HepG2 (cell line): ENCODE data around the gene BCAR3. TPM values are rescaled to one million over a fixed set of nuclear protein-coding genes. Genes with fewer than 3 reads are reported as not detected.
A peak's percentile ranks its signal among the peaks of the same experiment; 100 is the strongest.

Source experiments
- HNRNPLL ChIP-seq: fragments of 200-400 bp; formaldehyde crosslinking; IDR thresholded peaks from 2 replicates; pipeline ENCODE4 v1.6.1; 2017; ENCODE audit warnings: mild to moderate bottlenecking, low read depth, low read length; ENCODE audit not compliant: poor library complexity, severe bottlenecking
- MATR3 ChIP-seq: sonication (generic); formaldehyde crosslinking; IDR thresholded peaks from 2 replicates; pipeline ENCODE4 v1.4.0; 2020; ENCODE audit warnings: missing genetic modification reagents
- PAWR ChIP-seq: sonication (generic); formaldehyde crosslinking; IDR thresholded peaks from 2 replicates; pipeline ENCODE4 v1.4.0; 2020; ENCODE audit warnings: missing genetic modification reagents, mild to moderate bottlenecking, borderline replicate concordance
- SP1 ChIP-seq, 2 experiments: fragments of 450-650 bp in 1 of 2; sonication (generic) in 1 of 2; formaldehyde crosslinking in 1 of 2; IDR thresholded peaks; 2 replicates each; pipeline versions ENCODE4 v1.4.0 to v1.6.1; 2016 to 2020; ENCODE audit warnings: missing genetic modification reagents in 1 of 2
- THYN1 ChIP-seq: sonication (generic); formaldehyde crosslinking; IDR thresholded peaks from 2 replicates; pipeline ENCODE4 v1.8.1; 2023; ENCODE audit warnings: low read depth, mild to moderate bottlenecking, moderate library complexity, missing genetic modification reagents, borderline replicate concordance
- ZBTB4 ChIP-seq: sonication (generic); formaldehyde crosslinking; IDR thresholded peaks from 2 replicates; pipeline ENCODE4 v1.4.0; 2020; ENCODE audit warnings: missing genetic modification reagents, mild to moderate bottlenecking, borderline replicate concordance
- ZFP82 ChIP-seq: sonication (generic); formaldehyde crosslinking; IDR thresholded peaks from 2 replicates; pipeline ENCODE4 v1.5.1; 2020; ENCODE audit warnings: mild to moderate bottlenecking, missing genetic modification reagents, borderline replicate concordance
- ZNF496 ChIP-seq: sonication (generic); formaldehyde crosslinking; IDR thresholded peaks from 2 replicates; pipeline ENCODE4 v1.8.1; 2023; ENCODE audit warnings: mild to moderate bottlenecking, moderate library complexity, missing genetic modification reagents; ENCODE audit not compliant: insufficient replicate concordance
- ZNF691 ChIP-seq: sonication (generic); formaldehyde crosslinking; IDR thresholded peaks from 2 replicates; pipeline ENCODE4 v1.4.0; 2020; ENCODE audit warnings: missing genetic modification reagents, low read depth, mild to moderate bottlenecking, borderline replicate concordance
- ZNF747 ChIP-seq: sonication (generic); formaldehyde crosslinking; IDR thresholded peaks from 2 replicates; pipeline ENCODE4 v1.8.1; 2023; ENCODE audit warnings: missing genetic modification reagents, mild to moderate bottlenecking, borderline replicate concordance
- ZNF772 ChIP-seq: sonication (generic); formaldehyde crosslinking; IDR thresholded peaks from 2 replicates; pipeline ENCODE4 v1.5.0; 2020; ENCODE audit warnings: mild to moderate bottlenecking, missing genetic modification reagents
- ZSCAN12 ChIP-seq: sonication (generic); formaldehyde crosslinking; IDR thresholded peaks from 2 replicates; pipeline ENCODE4 v1.9.0; 2021; ENCODE audit warnings: mild to moderate bottlenecking, missing genetic modification reagents
- polyA plus RNA-seq, 8 experiments: library from polyadenylated mRNA; depleted of rRNA in 3 of 8; stranded (reverse) in 7 of 8; unstranded in 1 of 8; fragments of >200 nt; fragmentation: Illumina TruSeq in 4 of 8; extraction: Trizol in 4 of 8; gene quantifications; 2 replicates each; pipeline versions ENCODE4 v1.2.1 to v1.2.3, GENCODE V29; 2011 to 2016; ENCODE audit warnings: low read depth in 4 of 8, missing spikeins in 1 of 8, mixed read lengths in 1 of 8; ENCODE audit not compliant: insufficient read depth in 1 of 8
- total RNA-seq, 5 experiments: library from RNA; depleted of rRNA; stranded (reverse); fragments of >200 nt; fragmentation: Illumina TruSeq; extraction: Trizol; gene quantifications; 2 replicates each; pipeline ENCODE4 v1.2.3, GENCODE V29; 2016; ENCODE audit warnings: low read depth in 1 of 5
- TF ChIP-seq, protein P1 (sequence below): fragments of 450-650 bp; IDR thresholded peaks from 2 replicates; pipeline ENCODE4 v1.6.1; 2017; ENCODE audit warnings: mild to moderate bottlenecking
- TF ChIP-seq, protein P2 (sequence below): sonication (generic); formaldehyde crosslinking; IDR thresholded peaks from 2 replicates; pipeline ENCODE4 v1.4.0; 2020; ENCODE audit warnings: missing genetic modification reagents
- TF ChIP-seq, protein P3 (sequence below): sonication (generic); formaldehyde crosslinking; IDR thresholded peaks from 2 replicates; pipeline ENCODE4 v1.4.0; 2020; ENCODE audit warnings: missing genetic modification reagents, borderline replicate concordance

Gene BCAR3
- total and polyA plus RNA-seq, 2 of the 13 experiments (the other 11 are each of a cell fraction or from before 2014, with no cell fraction given) = 3.6 to 4.8 TPM

DNA sequence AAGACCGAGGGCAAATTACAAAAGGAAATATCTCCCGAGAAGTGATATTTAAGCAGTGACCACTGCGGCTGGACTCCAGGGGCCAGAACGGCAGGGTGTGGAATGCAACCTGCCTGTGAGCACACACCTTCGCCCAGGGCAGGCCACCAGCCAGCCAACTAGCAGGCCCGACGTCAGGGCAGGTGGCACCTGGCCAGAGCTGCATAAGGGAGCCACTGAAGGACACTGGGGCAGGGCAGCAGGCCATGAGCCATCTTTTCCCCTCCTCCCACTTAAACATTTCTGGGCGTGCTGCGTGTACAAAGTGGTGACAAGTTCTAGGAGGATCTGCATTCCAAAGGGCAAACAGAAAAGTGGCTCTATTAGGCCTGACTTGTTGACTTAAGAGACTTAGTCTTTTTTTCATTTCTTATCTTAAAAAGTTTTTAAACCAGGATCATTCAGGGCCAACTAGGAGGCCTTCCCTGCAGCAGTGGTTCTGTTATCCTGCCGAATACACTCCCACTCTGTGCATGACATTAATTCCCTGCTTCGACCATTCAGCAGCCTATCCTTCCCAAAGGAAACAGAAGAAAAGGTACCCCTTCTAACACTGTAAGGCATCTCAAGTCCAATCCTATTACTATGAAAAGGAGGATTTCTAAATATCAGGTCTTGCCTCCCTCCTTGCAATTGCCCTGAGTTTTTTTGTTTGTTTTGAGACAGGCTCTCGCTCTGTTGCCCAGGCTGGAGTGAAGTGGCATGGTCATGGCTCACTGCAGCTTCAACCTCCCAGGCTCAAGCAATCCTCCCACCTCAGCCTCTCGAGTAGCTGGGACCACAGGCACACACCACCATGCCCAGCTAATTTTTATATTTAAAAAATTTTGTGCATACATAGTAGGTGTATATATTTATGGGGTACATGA, 96.3 kb downstream of the BCAR3 start (continued):
- TF ChIP-seq, protein P1, sequence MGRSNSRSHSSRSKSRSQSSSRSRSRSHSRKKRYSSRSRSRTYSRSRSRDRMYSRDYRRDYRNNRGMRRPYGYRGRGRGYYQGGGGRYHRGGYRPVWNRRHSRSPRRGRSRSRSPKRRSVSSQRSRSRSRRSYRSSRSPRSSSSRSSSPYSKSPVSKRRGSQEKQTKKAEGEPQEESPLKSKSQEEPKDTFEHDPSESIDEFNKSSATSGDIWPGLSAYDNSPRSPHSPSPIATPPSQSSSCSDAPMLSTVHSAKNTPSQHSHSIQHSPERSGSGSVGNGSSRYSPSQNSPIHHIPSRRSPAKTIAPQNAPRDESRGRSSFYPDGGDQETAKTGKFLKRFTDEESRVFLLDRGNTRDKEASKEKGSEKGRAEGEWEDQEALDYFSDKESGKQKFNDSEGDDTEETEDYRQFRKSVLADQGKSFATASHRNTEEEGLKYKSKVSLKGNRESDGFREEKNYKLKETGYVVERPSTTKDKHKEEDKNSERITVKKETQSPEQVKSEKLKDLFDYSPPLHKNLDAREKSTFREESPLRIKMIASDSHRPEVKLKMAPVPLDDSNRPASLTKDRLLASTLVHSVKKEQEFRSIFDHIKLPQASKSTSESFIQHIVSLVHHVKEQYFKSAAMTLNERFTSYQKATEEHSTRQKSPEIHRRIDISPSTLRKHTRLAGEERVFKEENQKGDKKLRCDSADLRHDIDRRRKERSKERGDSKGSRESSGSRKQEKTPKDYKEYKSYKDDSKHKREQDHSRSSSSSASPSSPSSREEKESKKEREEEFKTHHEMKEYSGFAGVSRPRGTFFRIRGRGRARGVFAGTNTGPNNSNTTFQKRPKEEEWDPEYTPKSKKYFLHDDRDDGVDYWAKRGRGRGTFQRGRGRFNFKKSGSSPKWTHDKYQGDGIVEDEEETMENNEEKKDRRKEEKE = no peak
- TF ChIP-seq ZNF747 (CRISPR knock-in tag) (peak; percentile 55; the same call in 1 of the 2 replicates), ZBTB4 (CRISPR knock-in tag) (0 out of 2 replicates have a peak, but pooled peaks have one; percentile 22), THYN1 (CRISPR knock-in tag) (no peak), ZNF772 (CRISPR knock-in tag) (peak; percentile 29; the same call in 1 of the 2 replicates), ZNF496 (CRISPR knock-in tag) (no peak), PAWR (CRISPR knock-in tag) (no peak), ZSCAN12 (CRISPR knock-in tag) (no peak), HNRNPLL (peak; percentile 33), SP1 (IDR thresholded peaks at IDR 0.05) (no peak), SP1 (CRISPR knock-in tag; IDR thresholded peaks at IDR 0.05) (peak; percentile 23; the same call in 1 of the 2 replicates), MATR3 (no peak), ZNF691 (CRISPR knock-in tag) (no peak), ZFP82 (CRISPR knock-in tag) (no peak)
- TF ChIP-seq, protein P2, sequence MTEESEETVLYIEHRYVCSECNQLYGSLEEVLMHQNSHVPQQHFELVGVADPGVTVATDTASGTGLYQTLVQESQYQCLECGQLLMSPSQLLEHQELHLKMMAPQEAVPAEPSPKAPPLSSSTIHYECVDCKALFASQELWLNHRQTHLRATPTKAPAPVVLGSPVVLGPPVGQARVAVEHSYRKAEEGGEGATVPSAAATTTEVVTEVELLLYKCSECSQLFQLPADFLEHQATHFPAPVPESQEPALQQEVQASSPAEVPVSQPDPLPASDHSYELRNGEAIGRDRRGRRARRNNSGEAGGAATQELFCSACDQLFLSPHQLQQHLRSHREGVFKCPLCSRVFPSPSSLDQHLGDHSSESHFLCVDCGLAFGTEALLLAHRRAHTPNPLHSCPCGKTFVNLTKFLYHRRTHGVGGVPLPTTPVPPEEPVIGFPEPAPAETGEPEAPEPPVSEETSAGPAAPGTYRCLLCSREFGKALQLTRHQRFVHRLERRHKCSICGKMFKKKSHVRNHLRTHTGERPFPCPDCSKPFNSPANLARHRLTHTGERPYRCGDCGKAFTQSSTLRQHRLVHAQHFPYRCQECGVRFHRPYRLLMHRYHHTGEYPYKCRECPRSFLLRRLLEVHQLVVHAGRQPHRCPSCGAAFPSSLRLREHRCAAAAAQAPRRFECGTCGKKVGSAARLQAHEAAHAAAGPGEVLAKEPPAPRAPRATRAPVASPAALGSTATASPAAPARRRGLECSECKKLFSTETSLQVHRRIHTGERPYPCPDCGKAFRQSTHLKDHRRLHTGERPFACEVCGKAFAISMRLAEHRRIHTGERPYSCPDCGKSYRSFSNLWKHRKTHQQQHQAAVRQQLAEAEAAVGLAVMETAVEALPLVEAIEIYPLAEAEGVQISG (CRISPR knock-in tag) = peak; percentile 58
- TF ChIP-seq, protein P3, sequence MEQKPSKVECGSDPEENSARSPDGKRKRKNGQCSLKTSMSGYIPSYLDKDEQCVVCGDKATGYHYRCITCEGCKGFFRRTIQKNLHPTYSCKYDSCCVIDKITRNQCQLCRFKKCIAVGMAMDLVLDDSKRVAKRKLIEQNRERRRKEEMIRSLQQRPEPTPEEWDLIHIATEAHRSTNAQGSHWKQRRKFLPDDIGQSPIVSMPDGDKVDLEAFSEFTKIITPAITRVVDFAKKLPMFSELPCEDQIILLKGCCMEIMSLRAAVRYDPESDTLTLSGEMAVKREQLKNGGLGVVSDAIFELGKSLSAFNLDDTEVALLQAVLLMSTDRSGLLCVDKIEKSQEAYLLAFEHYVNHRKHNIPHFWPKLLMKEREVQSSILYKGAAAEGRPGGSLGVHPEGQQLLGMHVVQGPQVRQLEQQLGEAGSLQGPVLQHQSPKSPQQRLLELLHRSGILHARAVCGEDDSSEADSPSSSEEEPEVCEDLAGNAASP = peak; percentile 78; the same call in 1 of the 2 replicates
